Cortex of kidney (tissue), 1 donor: ENCODE data around the gene ATP9A.
"Not testable (repeated sequence)": the region's sequence is repeated elsewhere in the genome, so short reads cannot be mapped to it uniquely, and the experiment has no call there.

ENCODE experiments used
- DNase-seq: peaks from one replicate; lab custom pipeline; 2025; lab: John Stamatoyannopoulos, UW

ATP9A gene

GRCh38 chr20:51767867-51768758 is at the start of gene ATP9A:
ATP9A (minus strand) TSS chr20:51768390; CDS start chr20:51768369, 21 bp downstream.
- no peak for DNase-seq

GRCh38 chr20:51816856-51817255 is 48.7 kb upstream of the ATP9A start:
- not testable (repeated sequence) for DNase-seq

- no peak for DNase-seq
Observed at GRCh38 chr20:51815383-51816076, 47.3 kb upstream of the ATP9A start.

GRCh38 chr20:51812861-51813260 is 44.7 kb upstream of the ATP9A start:
- no peak for DNase-seq

- DNase-seq, result no peak
Observed at GRCh38 chr20:51811514-51812128, 43.4 kb upstream of the ATP9A start.

GRCh38 chr20:51811042-51811355 is 42.8 kb upstream of the ATP9A start:
- DNase-seq, result no peak

- DNase-seq, result no peak
Observed at GRCh38 chr20:51810155-51811041, 42.2 kb upstream of the ATP9A start.

- DNase-seq, result no peak
Observed at GRCh38 chr20:51807720-51808250, 39.6 kb upstream of the ATP9A start.

GRCh38 chr20:51804754-51805153 is 36.6 kb upstream of the ATP9A start:
- no peak for DNase-seq

- DNase-seq, result no peak
Observed at GRCh38 chr20:51803148-51803854, 35.1 kb upstream of the ATP9A start.

GRCh38 chr20:51802170-51802751 is 34.1 kb upstream of the ATP9A start, which contains the start of gene SALL4:
SALL4 (minus strand) TSS chr20:51802521; CDS start chr20:51802408, 113 bp downstream.
- DNase-seq, result no peak

GRCh38 chr20:51801823-51802123 is 33.6 kb upstream of the ATP9A start:
- DNase-seq, result no peak

- DNase-seq, result no peak
Observed at GRCh38 chr20:51801122-51801822, 33.1 kb upstream of the ATP9A start.

- DNase-seq, result no peak
Observed at GRCh38 chr20:51800872-51801121, 32.6 kb upstream of the ATP9A start.

- DNase-seq, result no peak
Observed at GRCh38 chr20:51800060-51800871, 32.1 kb upstream of the ATP9A start.

- DNase-seq, result no peak
Observed at GRCh38 chr20:51799401-51799860, 31.2 kb upstream of the ATP9A start.

GRCh38 chr20:51797357-51798025 is 29.3 kb upstream of the ATP9A start:
- DNase-seq, result no peak

GRCh38 chr20:51796340-51796739 is 28.1 kb upstream of the ATP9A start:
- DNase-seq, result no peak

GRCh38 chr20:51792960-51793359 is 24.8 kb upstream of the ATP9A start:
- DNase-seq, result no peak
